HCT116 (cell line): ENCODE measurements around the gene GSAP. TPM values are rescaled to one million over a fixed set of nuclear protein-coding genes. Genes with fewer than 3 reads are reported as not detected.

ENCODE experiments used
- ATAC-seq: fragments of 200-7000 bp; cut with Tn5 transposase; 2 replicates; pipeline ENCODE4 v1.9.1; 2020; ENCODE audit warnings: mild to moderate bottlenecking, moderate library complexity
- BruUV-seq: library from RNA; stranded (reverse); fragments of 400-500 nt; replicated peaks from 2 replicates; lab custom pipeline; 2021; lab: Mats Ljungman, UMichigan
- CTCF ChIA-PET: fragments of 300-600 bp; sonication (Branson Sonifier 250); formaldehyde crosslinking; loops from one replicate; lab custom pipeline; 2021; ENCODE audit warnings: antibody characterized with exemption; lab: Charles Lee
- POLR2A ChIA-PET: fragments of 300-600, 350-600 bp; sonication (Branson Sonifier 250); formaldehyde crosslinking; loops from one replicate; lab custom pipeline; 2021; ENCODE audit warnings: antibody characterized with exemption; lab: Charles Lee
- RAD21 ChIA-PET, 2 experiments: fragments of 300-600 bp; sonication (Branson Sonifier 250); formaldehyde crosslinking; loops; one replicate each; lab custom pipeline; 2023; ENCODE audit warnings: low total read pairs in 2 of 2; ENCODE audit not compliant: uncharacterized antibody in 2 of 2, unreplicated experiment in 2 of 2, low non-redundant PET in 1 of 2; lab: Charles Lee
- DNase-seq: peaks from one replicate; pipeline ENCODE4 v3.0.0-alpha.2; 2010; ENCODE audit warnings: low read depth, low spot score
- H2AFZ ChIP-seq: fragments of 200-600 bp; shearing (Covaris generic), sonication (generic); 2 replicates; pipeline ENCODE4 v1.6.1; 2017; ENCODE audit warnings: low read depth, mixed run types, mixed read lengths, antibody characterized with exemption, low read length; ENCODE audit not compliant: poor library complexity, severe bottlenecking
- H3K27ac ChIP-seq: 2 replicates; pipeline ENCODE4 v1.5.1; 2012; ENCODE audit warnings: low read depth, low read length
- H3K27me3 ChIP-seq: fragments of 200-600 bp; sonication (generic); 2 replicates; pipeline ENCODE4 v1.6.1; 2016; ENCODE audit warnings: mixed run types, low read length, mixed read lengths; ENCODE audit not compliant: insufficient read depth
- H3K36me3 ChIP-seq, 2 experiments: fragments of 200-500 bp in 1 of 2; fragments of 200-600 bp in 1 of 2; sonication (Bioruptor generic) in 1 of 2; sonication (generic) in 1 of 2; 2 replicates each; pipeline versions ENCODE4 v1.5.1 to v1.6.1; 2014 to 2016; ENCODE audit warnings: low read length in 2 of 2, inconsistent platforms in 1 of 2, mixed read lengths in 1 of 2, mixed run types in 1 of 2; ENCODE audit not compliant: insufficient read depth in 2 of 2, control insufficient read depth in 1 of 2
- H3K4me1 ChIP-seq, 2 experiments: fragments of 200-600 bp in 1 of 2; sonication (generic) in 1 of 2; 2 replicates each; pipeline versions ENCODE4 v1.5.1 to v1.6.1; 2012 to 2017; ENCODE audit warnings: low read length in 2 of 2, inconsistent platforms in 1 of 2, mild to moderate bottlenecking in 1 of 2, mixed read lengths in 1 of 2, mixed run types in 1 of 2, moderate library complexity in 1 of 2; ENCODE audit not compliant: insufficient read depth in 2 of 2, control insufficient read depth in 1 of 2
- H3K4me2 ChIP-seq: fragments of 200-600 bp; sonication (generic); 2 replicates; pipeline ENCODE4 v1.6.1; 2017; ENCODE audit warnings: mixed run types, low read length, mixed read lengths
- H3K4me3 ChIP-seq, 2 experiments: fragments of 200-600 bp in 1 of 2; sonication (generic) in 1 of 2; replicated peaks in 1 of 2; 2 replicates each; pipeline ENCODE4 v1.5.1; 2011 to 2016; ENCODE audit warnings: low read length in 2 of 2, control low read depth in 1 of 2, low read depth in 1 of 2, mild to moderate bottlenecking in 1 of 2, mixed read lengths in 1 of 2, mixed run types in 1 of 2
- H3K79me2 ChIP-seq: fragments of 200-600 bp; sonication (generic); 2 replicates; pipeline ENCODE4 v1.6.1; 2017; ENCODE audit warnings: mild to moderate bottlenecking, mixed run types, low read length, moderate library complexity, mixed read lengths; ENCODE audit not compliant: insufficient read depth
- H3K9ac ChIP-seq: fragments of 200-600 bp; sonication (generic); 2 replicates; pipeline ENCODE4 v1.6.1; 2016; ENCODE audit warnings: low read length, mixed read lengths
- H3K9me2 ChIP-seq: fragments of 200-600 bp; sonication (generic), shearing (Covaris generic); 2 replicates; pipeline ENCODE4 v1.6.1; 2017; ENCODE audit warnings: mixed run types, mild to moderate bottlenecking, moderate library complexity; ENCODE audit not compliant: insufficient read depth
- H3K9me3 ChIP-seq, 2 experiments: fragments of 200-500 bp in 1 of 2; fragments of 200-600 bp in 1 of 2; sonication (Bioruptor generic) in 1 of 2; sonication (generic) in 1 of 2; 2 replicates each; pipeline ENCODE4 v1.6.1; 2014 to 2017; ENCODE audit warnings: low read length in 2 of 2, mixed read lengths in 2 of 2, inconsistent platforms in 1 of 2, low read depth in 1 of 2, mild to moderate bottlenecking in 1 of 2, mixed run types in 1 of 2, moderate library complexity in 1 of 2; ENCODE audit not compliant: control insufficient read depth in 1 of 2, insufficient read depth in 1 of 2
- H4K20me1 ChIP-seq: fragments of 200-600 bp; sonication (generic), shearing (Covaris generic); 2 replicates; pipeline ENCODE4 v1.6.1; 2017; ENCODE audit warnings: mixed run types, mild to moderate bottlenecking, moderate library complexity; ENCODE audit not compliant: insufficient read depth
- CBX3 ChIP-seq: IDR thresholded peaks from 2 replicates; pipeline ENCODE4 v1.6.1; 2012; ENCODE audit warnings: low read depth
- CEBPB ChIP-seq: IDR thresholded peaks from 2 replicates; pipeline ENCODE4 v1.6.1; 2012; ENCODE audit warnings: low read depth
- ELF1 ChIP-seq: IDR thresholded peaks from 2 replicates; pipeline ENCODE4 v1.6.1; 2012; ENCODE audit warnings: low read depth, borderline replicate concordance
- FOSL1 ChIP-seq: IDR thresholded peaks from 2 replicates; pipeline ENCODE4 v1.6.1; 2012; ENCODE audit warnings: low read depth
- RAD21 ChIP-seq: IDR thresholded peaks from 2 replicates; pipeline ENCODE4 v1.6.1; 2012; ENCODE audit warnings: low read depth, mild to moderate bottlenecking
- SIN3A ChIP-seq: IDR thresholded peaks from 2 replicates; pipeline ENCODE4 v1.6.1; 2012; ENCODE audit warnings: low read depth
- TCF7L2 ChIP-seq: IDR thresholded peaks from 2 replicates; pipeline ENCODE4 v1.7.0; 2011; ENCODE audit warnings: borderline replicate concordance, inconsistent platforms; ENCODE audit not compliant: insufficient read depth, insufficient read length; ENCODE audit errors: extremely low read depth
- ZFX ChIP-seq: fragments of 450-650 bp; IDR thresholded peaks from 2 replicates; pipeline ENCODE4 v1.6.1; 2017
- intact Hi-C: fragments of 100-400 bp; cut with micrococcal nuclease; formaldehyde crosslinking; loops from 2 replicates; pipeline ENCODE4 v1.10.0; 2022
- total RNA-seq: library from RNA; stranded (reverse); gene quantifications from one replicate; pipeline ENCODE4 v1.2.1, GENCODE V29; 2021; ENCODE audit not compliant: unreplicated experiment
- TF ChIP-seq, protein P1 (sequence below): IDR thresholded peaks from 2 replicates; pipeline ENCODE4 v1.6.1; 2012
- TF ChIP-seq, protein P2 (sequence below), 3 experiments: fragments of 200-600 bp in 1 of 3; sonication (generic) in 1 of 3; IDR thresholded peaks in 2 of 3; conservative IDR thresholded peaks in 1 of 3; 2 replicates each; pipeline ENCODE4 v1.5.1; 2012 to 2017; ENCODE audit warnings: low read depth in 2 of 3, low read length in 2 of 3, antibody characterized with exemption in 1 of 3, borderline replicate concordance in 1 of 3, control low read depth in 1 of 3, mild to moderate bottlenecking in 1 of 3, mixed read lengths in 1 of 3, mixed run types in 1 of 3, moderate library complexity in 1 of 3; ENCODE audit not compliant: insufficient read depth in 1 of 3
- TF ChIP-seq, protein P3 (sequence below): IDR thresholded peaks from 2 replicates; pipeline ENCODE4 v1.6.1; 2011; ENCODE audit warnings: mild to moderate bottlenecking, low read length, moderate library complexity; ENCODE audit not compliant: insufficient replicate concordance; ENCODE audit errors: extremely low read depth

GSAP gene
- total RNA-seq, 1 experiment from 2014 or later: not detected

DNA sequence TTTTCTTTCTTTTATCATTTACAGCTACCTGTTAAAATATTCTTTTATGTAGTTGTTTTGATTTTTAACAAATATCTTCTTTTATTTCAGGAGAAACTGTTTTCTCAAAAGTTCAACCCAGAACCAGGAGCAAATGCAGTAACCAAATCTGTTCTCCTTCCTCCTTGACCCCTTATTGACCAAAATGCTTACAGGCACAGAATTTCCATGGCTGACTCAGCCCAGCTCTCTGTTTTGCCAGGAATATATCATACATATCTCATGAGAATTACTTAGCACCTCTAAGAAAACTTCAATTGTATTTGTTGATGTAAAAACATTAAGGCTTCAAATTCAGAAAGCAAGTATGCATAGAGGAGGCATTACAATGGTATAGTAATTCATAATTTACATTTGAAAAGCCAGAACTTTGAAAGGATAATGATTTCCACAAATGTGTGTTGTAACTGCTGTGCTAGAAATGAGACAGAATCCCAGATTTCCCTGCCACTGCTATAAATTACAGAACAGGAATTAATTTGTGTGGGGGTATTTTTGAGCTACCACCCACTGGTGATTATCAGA is 2.2 kb downstream of the GSAP start:
- H2AFZ ChIP-seq: no peak overlapping the region
- peaks cover 3 to 10% of the 10 kb centered on the region in 2 experiments for H3K4me1 ChIP-seq
- no peaks in the 10 kb centered on the region for H3K9me2 ChIP-seq
- ATAC-seq: no peak
- BruUV-seq: no TSS peak
- no peak overlapping the region for H3K9ac ChIP-seq
- TF ChIP-seq CBX3 (no peak), ZFX (no peak), RAD21 (no peak)
- H3K36me3 ChIP-seq: no peaks in the 10 kb centered on the region
- intact Hi-C loops: no loop called here
- no peaks in the 10 kb centered on the region for H3K79me2 ChIP-seq
- H3K4me2 ChIP-seq: no peak overlapping the region
- H3K9me3 ChIP-seq: no peaks in the 10 kb centered on the region
- no peaks in the 10 kb centered on the region for H3K27me3 ChIP-seq
- no peak overlapping the region for H3K27ac ChIP-seq
- DNase-seq: no peak
- ChIA-PET POLR2A (no interaction called here), CTCF (no interaction called here), RAD21 (interaction anchor here in 1 of 2 experiments (0.7 kb wide), 1 partner anchor 28 kb away, joined by 3 read pairs; no protein-coding TSS in a partner anchor)
- H3K4me3 ChIP-seq: no peak overlapping the region
- no peaks in the 10 kb centered on the region for H4K20me1 ChIP-seq

DNA sequence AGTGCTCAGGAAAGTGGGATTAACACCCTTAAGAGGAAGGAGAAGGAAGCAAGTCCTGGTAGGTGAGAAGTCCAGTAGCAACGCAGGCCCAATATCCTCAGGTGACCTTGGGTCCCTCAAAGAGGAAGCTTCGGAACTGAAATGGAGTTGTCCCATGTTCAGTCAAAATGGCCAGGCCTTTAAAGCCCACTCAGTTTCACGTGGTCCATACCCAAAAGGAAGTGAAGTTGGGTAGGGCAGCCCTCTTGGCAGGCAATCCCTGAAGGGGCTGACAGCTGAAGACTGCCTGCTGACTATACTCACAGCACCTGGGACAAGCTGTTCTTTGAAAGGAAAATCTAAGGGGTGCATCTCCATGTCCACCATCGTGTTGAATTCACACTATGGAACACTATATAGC is 3.0 kb downstream of the GSAP start:
- H3K9ac ChIP-seq: no peak overlapping the region
- no peaks in the 10 kb centered on the region for H3K27me3 ChIP-seq
- no peak overlapping the region for H3K4me3 ChIP-seq
- no peak overlapping the region for H2AFZ ChIP-seq
- H3K79me2 ChIP-seq: no peaks in the 10 kb centered on the region
- no peaks in the 10 kb centered on the region for H3K9me2 ChIP-seq
- ChIA-PET POLR2A (no interaction called here), RAD21 (no interaction called here), CTCF (no interaction called here)
- no peak for DNase-seq
- intact Hi-C loops: no loop called here
- H3K9me3 ChIP-seq: no peaks in the 10 kb centered on the region
- TF ChIP-seq, protein P1, sequence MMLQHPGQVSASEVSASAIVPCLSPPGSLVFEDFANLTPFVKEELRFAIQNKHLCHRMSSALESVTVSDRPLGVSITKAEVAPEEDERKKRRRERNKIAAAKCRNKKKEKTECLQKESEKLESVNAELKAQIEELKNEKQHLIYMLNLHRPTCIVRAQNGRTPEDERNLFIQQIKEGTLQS: no peak
- TF ChIP-seq, protein P2, sequence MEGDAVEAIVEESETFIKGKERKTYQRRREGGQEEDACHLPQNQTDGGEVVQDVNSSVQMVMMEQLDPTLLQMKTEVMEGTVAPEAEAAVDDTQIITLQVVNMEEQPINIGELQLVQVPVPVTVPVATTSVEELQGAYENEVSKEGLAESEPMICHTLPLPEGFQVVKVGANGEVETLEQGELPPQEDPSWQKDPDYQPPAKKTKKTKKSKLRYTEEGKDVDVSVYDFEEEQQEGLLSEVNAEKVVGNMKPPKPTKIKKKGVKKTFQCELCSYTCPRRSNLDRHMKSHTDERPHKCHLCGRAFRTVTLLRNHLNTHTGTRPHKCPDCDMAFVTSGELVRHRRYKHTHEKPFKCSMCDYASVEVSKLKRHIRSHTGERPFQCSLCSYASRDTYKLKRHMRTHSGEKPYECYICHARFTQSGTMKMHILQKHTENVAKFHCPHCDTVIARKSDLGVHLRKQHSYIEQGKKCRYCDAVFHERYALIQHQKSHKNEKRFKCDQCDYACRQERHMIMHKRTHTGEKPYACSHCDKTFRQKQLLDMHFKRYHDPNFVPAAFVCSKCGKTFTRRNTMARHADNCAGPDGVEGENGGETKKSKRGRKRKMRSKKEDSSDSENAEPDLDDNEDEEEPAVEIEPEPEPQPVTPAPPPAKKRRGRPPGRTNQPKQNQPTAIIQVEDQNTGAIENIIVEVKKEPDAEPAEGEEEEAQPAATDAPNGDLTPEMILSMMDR (IDR thresholded peaks at IDR 0.05 in 2 of 3, conservative IDR thresholded peaks at IDR 0.05 in 1 of 3; ENCODE audit: borderline replicate concordance in 1 of 3, insufficient read depth in 1 of 3, low read depth in 2 of 3, low read length in 2 of 3): no peak
- TF ChIP-seq FOSL1: no peak
- TF ChIP-seq RAD21: no peak
- TF ChIP-seq, protein P3, sequence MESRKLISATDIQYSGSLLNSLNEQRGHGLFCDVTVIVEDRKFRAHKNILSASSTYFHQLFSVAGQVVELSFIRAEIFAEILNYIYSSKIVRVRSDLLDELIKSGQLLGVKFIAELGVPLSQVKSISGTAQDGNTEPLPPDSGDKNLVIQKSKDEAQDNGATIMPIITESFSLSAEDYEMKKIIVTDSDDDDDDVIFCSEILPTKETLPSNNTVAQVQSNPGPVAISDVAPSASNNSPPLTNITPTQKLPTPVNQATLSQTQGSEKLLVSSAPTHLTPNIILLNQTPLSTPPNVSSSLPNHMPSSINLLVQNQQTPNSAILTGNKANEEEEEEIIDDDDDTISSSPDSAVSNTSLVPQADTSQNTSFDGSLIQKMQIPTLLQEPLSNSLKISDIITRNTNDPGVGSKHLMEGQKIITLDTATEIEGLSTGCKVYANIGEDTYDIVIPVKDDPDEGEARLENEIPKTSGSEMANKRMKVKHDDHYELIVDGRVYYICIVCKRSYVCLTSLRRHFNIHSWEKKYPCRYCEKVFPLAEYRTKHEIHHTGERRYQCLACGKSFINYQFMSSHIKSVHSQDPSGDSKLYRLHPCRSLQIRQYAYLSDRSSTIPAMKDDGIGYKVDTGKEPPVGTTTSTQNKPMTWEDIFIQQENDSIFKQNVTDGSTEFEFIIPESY: no peak
- TF ChIP-seq SIN3A: no peak
- TF ChIP-seq CEBPB: no peak
- TF ChIP-seq ELF1: no peak
- TF ChIP-seq ZFX: no peak
- TF ChIP-seq TCF7L2: no peak
- TF ChIP-seq, all 23 proteins: peak for 0
- H3K36me3 ChIP-seq: no peaks in the 10 kb centered on the region
- no TSS peak for BruUV-seq
- no peak for ATAC-seq
- no peaks in the 10 kb centered on the region for H4K20me1 ChIP-seq
- no peak overlapping the region for H3K4me2 ChIP-seq
- H3K27ac ChIP-seq: no peak overlapping the region
- peaks cover 3 to 12% of the 10 kb centered on the region in 2 experiments for H3K4me1 ChIP-seq
